HFF-Myc (cell line): ENCODE results near the gene GIGYF2.
"Not testable (repeated sequence)": the region's sequence is repeated elsewhere in the genome, so short reads cannot be mapped to it uniquely, and the experiment has no call there.

Source experiments
- DNase-seq: peaks from one replicate; pipeline ENCODE4 v3.0.0-alpha.2; 2011; ENCODE audit warnings: low read depth; ENCODE audit errors: extremely low read depth
- H3K4me3 ChIP-seq: replicated peaks from 2 replicates; pipeline ENCODE4 v1.5.1; 2011; ENCODE audit warnings: low read depth, mild to moderate bottlenecking, control low read depth, low read length
- CTCF ChIP-seq: IDR thresholded peaks from 2 replicates; pipeline ENCODE4 v1.5.1; 2012; ENCODE audit warnings: mild to moderate bottlenecking, low read depth, low read length, control low read depth; ENCODE audit errors: missing control alignments

The GIGYF2 gene

DNA sequence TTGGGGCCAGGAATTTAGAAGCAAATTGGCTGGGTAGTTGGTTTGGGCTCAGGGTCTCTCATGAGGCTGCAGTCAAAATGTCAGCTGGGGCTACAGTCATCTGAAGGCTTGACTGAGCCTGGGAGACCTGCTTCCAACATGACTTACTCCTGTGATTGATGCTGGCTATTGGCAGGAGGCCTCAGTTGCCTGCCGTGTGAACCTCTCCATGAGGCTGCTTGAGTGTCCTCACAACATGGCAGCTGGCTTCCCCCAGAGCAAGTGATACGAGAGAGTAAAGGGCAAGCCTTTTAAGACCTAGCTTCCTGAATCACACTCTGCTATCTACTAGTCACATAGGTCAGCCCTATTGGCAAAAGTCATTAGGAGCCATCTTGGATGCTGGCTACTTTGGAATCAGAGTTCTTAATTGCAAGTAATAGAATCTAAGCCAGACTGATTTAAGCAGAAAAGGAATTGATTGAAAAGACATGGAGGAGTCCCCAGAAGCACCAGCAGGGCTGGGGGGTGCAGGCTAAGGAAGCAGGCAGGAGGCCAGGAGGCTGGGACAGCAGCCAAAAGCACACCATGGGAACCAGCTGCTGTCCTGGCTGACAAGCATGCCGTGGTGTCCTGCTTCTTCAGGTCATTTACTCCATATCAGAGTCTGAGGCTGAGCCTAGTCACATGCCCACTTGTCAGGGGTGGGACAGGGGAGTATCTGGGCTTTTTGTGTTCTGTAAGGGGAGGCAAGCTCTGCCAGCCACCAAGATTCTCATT, 7.8 kb upstream of the GIGYF2 start:
- no peak overlapping the region for H3K4me3 ChIP-seq
- TF ChIP-seq CTCF = no peak
- DNase-seq = peak; percentile 15

- H3K4me3 ChIP-seq, DNase-seq: not testable (repeated sequence)
Observed at GRCh38 chr2:232691117-232691516, 6.0 kb upstream of the GIGYF2 start.

GRCh38 chr2:232693344-232693743, 3.8 kb upstream of the GIGYF2 start:
- no peak for TF ChIP-seq CTCF
- no peak overlapping the region for H3K4me3 ChIP-seq
- DNase-seq = no peak

GRCh38 chr2:232696609-232697058, 497 bp upstream of the GIGYF2 start:
- TF ChIP-seq CTCF = no peak
- H3K4me3 ChIP-seq = peak overlapping the region; percentile 98
- DNase-seq = no peak

DNA sequence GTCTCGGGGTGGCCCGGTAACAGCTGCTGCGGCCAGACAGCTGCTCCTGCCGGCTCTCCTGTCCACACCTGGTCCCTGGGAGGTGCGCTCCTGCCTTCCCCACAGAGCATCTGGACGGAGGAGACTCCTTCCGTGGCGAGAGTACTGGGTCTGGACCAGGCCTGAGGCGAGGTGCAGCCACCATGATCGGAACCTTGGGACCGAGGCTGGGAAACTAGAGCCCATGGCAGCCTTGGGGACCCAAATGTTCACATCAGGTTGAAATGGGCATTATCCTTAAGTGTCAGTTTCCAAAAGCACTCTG, 628 bp downstream of the GIGYF2 start:
- peak overlapping the region; percentile 98 for H3K4me3 ChIP-seq
- no peak for DNase-seq
- TF ChIP-seq CTCF = no peak

DNA sequence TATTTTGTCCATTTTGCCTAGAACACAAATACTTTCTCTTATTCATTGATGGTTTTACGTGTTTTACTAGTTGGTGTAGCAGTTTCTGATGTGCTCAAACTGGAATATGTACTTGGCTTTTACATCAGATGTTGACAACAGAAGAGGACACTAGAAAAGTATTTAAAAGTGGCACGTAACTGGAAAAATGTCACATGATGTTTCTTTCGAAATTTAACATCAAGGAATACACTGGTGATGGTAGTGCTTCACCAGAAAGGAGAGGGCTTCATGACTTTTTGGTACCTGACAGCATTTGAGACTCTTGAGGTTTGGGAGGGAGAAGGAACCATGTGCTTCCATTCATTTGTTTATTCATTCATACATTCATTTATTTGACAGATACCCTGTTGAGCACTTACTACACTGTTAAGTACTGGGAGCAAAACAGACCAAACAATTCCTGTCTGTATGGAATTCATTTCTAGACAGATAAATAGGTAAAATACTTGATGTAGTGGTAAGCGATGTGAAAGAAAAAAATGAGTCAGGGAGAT, 1.5 kb downstream of the GIGYF2 start:
- peak overlapping the region; percentile 98 for H3K4me3 ChIP-seq
- DNase-seq = no peak
- no peak for TF ChIP-seq CTCF

GRCh38 chr2:232699110-232699509, 2.0 kb downstream of the GIGYF2 start:
- no peak for TF ChIP-seq CTCF
- no peak for DNase-seq
- peak overlapping the region; percentile 98 for H3K4me3 ChIP-seq
